Psoas muscle (tissue), 8 donors: ENCODE results near the gene HLA-DQA1. TPM values are rescaled to one million over a fixed set of nuclear protein-coding genes. Genes with fewer than 3 reads are reported as not detected.

Experiments
- ATAC-seq, 4 donors: fragments of 200-7000 bp; cut with Tn5 transposase; one replicate each; pipeline ENCODE4 v1.9.1; 2020; ENCODE audit warnings: moderate library complexity in 3 of 4, mild to moderate bottlenecking in 2 of 4
- DNase-seq, 2 donors: peaks; one replicate each; pipeline ENCODE4 v3.0.0-alpha.2; 2020
- H3K27ac ChIP-seq: fragments of 200-600 bp; one replicate; pipeline ENCODE4 v1.8.0; 2022
- H3K27me3 ChIP-seq, 3 donors: fragments of 200-600 bp in 1 of 3; one replicate each; pipeline versions ENCODE4 v1.6.1 to v1.8.0; 2013 to 2022; ENCODE audit warnings: low read length in 2 of 3, mild to moderate bottlenecking in 2 of 3, moderate library complexity in 1 of 3; ENCODE audit not compliant: insufficient read depth in 3 of 3
- H3K36me3 ChIP-seq, 2 donors: fragments of 200-600 bp in 1 of 2; one replicate each; pipeline versions ENCODE4 v1.6.1 to v1.8.0; 2013 to 2022; ENCODE audit warnings: low read depth in 1 of 2, mild to moderate bottlenecking in 1 of 2, moderate library complexity in 1 of 2; ENCODE audit not compliant: insufficient read depth in 1 of 2
- H3K4me1 ChIP-seq: fragments of 200-600 bp; one replicate; pipeline ENCODE4 v1.8.0; 2022
- H3K4me3 ChIP-seq: fragments of 200-600 bp; one replicate; pipeline ENCODE4 v1.8.0; 2022; ENCODE audit warnings: mild to moderate bottlenecking
- H3K9me3 ChIP-seq: fragments of 200-600 bp; one replicate; pipeline ENCODE4 v1.8.0; 2022
- CTCF ChIP-seq: fragments of 200-600 bp; IDR thresholded peaks from one replicate; pipeline ENCODE4 v1.8.0; 2022; ENCODE audit warnings: antibody characterized with exemption
- WGBS, 3 donors: extraction: QIAGEN DNeasy Blood & Tissue Kit; methylation state at CpG; one replicate each; pipeline versions ENCODE4 v1.1.6 to v1.1.7; 2013; 5-methylcytosine and 5-hydroxymethylcytosine counted together
- intact Hi-C, 2 donors: fragments of 100-400 bp; cut with DNase I; formaldehyde crosslinking; loops; one replicate each; pipeline versions ENCODE4 v1.11.0 to v1.14.2; 2022
- polyA plus RNA-seq, 3 donors: library from polyadenylated mRNA; stranded (reverse); fragments of 200-250 nt; gene quantifications; one replicate each; pipeline ENCODE4 v1.2.3, GENCODE V29; 2013
- total RNA-seq, 4 donors: library from RNA; stranded (reverse); fragmentation: NEBNext Ultra II Directional in 2 of 4; extraction: Animal tissue kit (Norgen Biotek cat#: 25700) in 2 of 4; gene quantifications; one replicate each; pipeline versions ENCODE4 v1.2.1 to v1.2.4, GENCODE V29; 2021 to 2023
- donor health status: healthy with polysubstance abuse.
- donor health status: DM: no; HTN: no; CAD: no; lungs with moderate emphysema.
- donor health status: Bipolar disorder and iron deficiency.
- donor health status: healthy.
- donor health status: DM: yes; HTN: yes; CAD: no.
- donor health status: DM: no; HTN: no; CAD: no.
- donor health status: DM: no; HTN: no; CAD: no.
- donor health status: DM: yes; HTN: yes; CAD: no.

The HLA-DQA1 gene
- total and polyA plus RNA-seq, 7 donors, result 1.3 to 7.8 (median 5.9) TPM

- Histone ChIP-seq H3K27me3 (no peaks in the 10 kb centered on the region), H3K4me1 (no peaks in the 10 kb centered on the region), H3K36me3 (no peaks in the 10 kb centered on the region), H3K9me3 (no peaks in the 10 kb centered on the region), H3K4me3 (no peak overlapping the region), H3K27ac (no peak overlapping the region)
- DNase-seq, result no peak
- intact Hi-C loops, result no loop called here
- 26 to 58% (median 27%) methylated on average over 3 of the region's 3 CpGs for WGBS, 3 donors
- TF ChIP-seq CTCF, result no peak
- no peak for ATAC-seq
Observed at GRCh38 chr6:32610682-32611296, 26.4 kb upstream of the HLA-DQA1 start.

GRCh38 chr6:32613475-32613874 lies 23.7 kb upstream of the HLA-DQA1 start:
- no peak overlapping the region for H3K27ac ChIP-seq
- H3K9me3 ChIP-seq, result no peaks in the 10 kb centered on the region
- TF ChIP-seq CTCF, result no peak
- H3K4me3 ChIP-seq, result no peak overlapping the region
- WGBS, 3 donors, result 21 to 38% (median 24%) methylated on average over 6 of the region's 6 CpGs
- no peaks in the 10 kb centered on the region for H3K4me1 ChIP-seq
- no peaks in the 10 kb centered on the region for H3K27me3 ChIP-seq
- ATAC-seq (no peak), DNase-seq (no peak)
- intact Hi-C loops, result no loop called here
- H3K36me3 ChIP-seq, result no peaks in the 10 kb centered on the region

- Histone ChIP-seq H3K27me3 (no peaks in the 10 kb centered on the region), H3K4me1 (no peaks in the 10 kb centered on the region), H3K36me3 (no peaks in the 10 kb centered on the region), H3K9me3 (no peaks in the 10 kb centered on the region), H3K4me3 (no peak overlapping the region), H3K27ac (no peak overlapping the region)
- DNase-seq (no peak), ATAC-seq (no peak)
- WGBS, 3 donors, result 0 to 74% (median 42%) methylated on average over 1 of the region's 1 CpG
- intact Hi-C loops, result no loop called here
- no peak for TF ChIP-seq CTCF
Observed at GRCh38 chr6:32614366-32615081, 22.7 kb upstream of the HLA-DQA1 start.

- no peak for TF ChIP-seq CTCF
- H3K9me3 ChIP-seq, result no peaks in the 10 kb centered on the region
- 30 to 43% (median 30%) methylated on average over 3 of the region's 3 CpGs for WGBS, 3 donors
- ATAC-seq, result no peak
- DNase-seq, result no peak
- no peaks in the 10 kb centered on the region for H3K27me3 ChIP-seq
- no peak overlapping the region for H3K4me3 ChIP-seq
- intact Hi-C loops, result no loop called here
- H3K36me3 ChIP-seq, result no peaks in the 10 kb centered on the region
- no peak overlapping the region for H3K27ac ChIP-seq
- no peaks in the 10 kb centered on the region for H3K4me1 ChIP-seq
Observed at GRCh38 chr6:32615885-32616532, 21.2 kb upstream of the HLA-DQA1 start.
